ENCODE data around the gene SNRNP27. TPM values are rescaled to one million over a fixed set of nuclear protein-coding genes. Genes with fewer than 3 reads are reported as not detected.

The SNRNP27 gene
- total RNA-seq, 2 donors from 2014 or later, result 30.8 to 34.8 TPM

DNA sequence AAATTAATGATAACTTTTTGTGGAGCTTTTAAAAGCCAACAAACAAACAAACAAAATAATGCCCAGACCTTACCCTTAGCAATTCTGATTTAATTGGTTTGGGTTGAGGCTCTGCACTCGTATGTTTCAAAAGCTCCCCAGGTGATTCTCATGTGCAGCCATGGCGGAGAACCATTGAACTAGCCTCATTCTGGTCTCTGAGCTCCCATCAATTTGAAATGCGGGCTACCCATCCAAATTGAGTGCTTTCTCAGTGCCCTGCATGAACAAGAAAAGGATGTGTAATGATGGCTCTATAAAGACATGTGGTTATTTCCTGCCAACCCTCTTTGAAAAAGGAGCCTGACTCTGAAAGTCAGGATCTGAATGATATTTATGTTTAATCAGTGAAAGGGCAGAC, 29.4 kb downstream of the SNRNP27 start:
- TF ChIP-seq CTCF (IDR thresholded peaks at IDR 0.05), result no peak
- DNase-seq, result no peak
- H3K27ac ChIP-seq, result no peak overlapping the region
- H3K9me3 ChIP-seq, result no peaks in the 10 kb centered on the region
- no peaks in the 10 kb centered on the region for H3K27me3 ChIP-seq
- H3K36me3 ChIP-seq, result peaks cover 5% of the 10 kb centered on the region
- H3K4me1 ChIP-seq, result no peaks in the 10 kb centered on the region
- intact Hi-C loops (cut with DNase I), result no loop called here
- H3K4me3 ChIP-seq, result no peak overlapping the region
- no peak overlapping the region for H3K9ac ChIP-seq (ENCODE audit: low read depth in 2 of 2, low read length in 2 of 2)

DNA sequence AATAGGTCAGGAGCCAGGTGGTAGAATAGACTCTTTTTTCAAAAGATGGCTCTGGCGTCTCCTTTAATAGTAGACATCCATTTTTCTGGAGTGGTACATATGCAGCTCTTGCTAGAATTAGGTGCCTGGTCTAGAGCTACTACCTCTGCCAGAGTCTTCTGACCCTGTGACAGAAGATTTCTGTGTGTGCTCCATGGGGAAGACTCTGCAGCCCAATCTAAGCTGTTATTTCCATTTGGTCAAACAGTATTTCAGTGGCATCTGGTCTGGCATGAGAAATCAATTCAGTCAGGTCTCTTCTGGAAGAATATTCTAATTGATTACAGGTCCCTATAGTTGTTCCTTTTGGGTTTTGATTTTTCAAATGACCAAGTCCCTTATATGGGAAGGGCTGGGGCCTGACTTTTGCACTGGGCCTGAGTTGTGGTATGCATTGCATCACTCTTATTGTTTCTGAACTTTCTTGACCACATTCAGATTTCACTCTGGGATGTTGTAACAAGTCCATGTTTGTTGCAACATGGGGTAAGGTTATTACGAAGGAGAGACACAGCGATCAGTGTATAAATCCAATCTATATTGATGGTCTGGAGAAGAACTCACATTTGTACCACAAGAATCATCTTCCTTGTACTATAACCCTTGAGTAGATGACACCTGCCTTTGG, 33.2 kb downstream of the SNRNP27 start:
- H3K36me3 ChIP-seq, result peaks cover 2% of the 10 kb centered on the region
- DNase-seq, result no peak
- intact Hi-C loops (cut with DNase I), result no loop called here

DNA sequence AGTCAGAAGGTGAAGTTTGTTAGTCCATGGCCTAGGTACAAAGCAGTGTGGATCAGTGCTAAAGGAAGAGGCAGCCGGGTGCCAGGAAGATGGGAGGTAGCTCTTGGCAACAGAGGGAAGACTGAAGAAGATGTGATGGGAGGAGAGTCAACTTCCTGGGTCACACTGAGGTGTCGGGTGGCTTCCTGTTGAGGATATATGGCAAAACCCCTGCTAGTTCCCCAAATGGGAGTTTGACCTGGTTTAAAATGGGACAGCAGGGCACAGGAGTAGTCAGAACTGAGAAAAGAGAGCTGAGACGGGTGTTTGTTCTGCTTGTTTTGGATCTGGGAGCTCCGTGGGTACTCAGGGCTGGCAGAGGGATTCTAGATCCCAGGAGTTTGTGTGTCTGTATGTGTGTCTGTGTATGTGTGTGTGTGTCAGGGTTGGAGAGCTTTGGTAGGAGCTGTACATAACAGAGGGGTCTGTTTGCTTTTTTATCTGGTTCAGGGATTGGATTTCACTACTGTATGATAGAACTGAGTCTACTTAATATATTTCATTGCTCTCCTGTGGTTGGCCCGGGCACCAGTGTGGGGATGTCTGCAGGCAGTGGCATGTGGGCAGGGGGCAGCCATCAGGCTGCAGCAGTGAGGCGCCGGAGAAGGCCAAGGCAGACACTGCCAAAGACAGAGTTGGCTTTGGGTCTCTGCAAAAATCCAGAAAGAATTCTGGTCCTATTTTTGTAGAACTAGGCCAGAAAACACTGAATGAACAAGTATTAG, 38.3 kb downstream of the SNRNP27 start:
- no peak overlapping the region for H3K27ac ChIP-seq
- no peak overlapping the region for H3K9ac ChIP-seq (ENCODE audit: low read depth in 2 of 2, low read length in 2 of 2)

More for the DNA sequence above, 33.2 kb downstream of the SNRNP27 start:
- Histone ChIP-seq H3K27me3 (no peaks in the 10 kb centered on the region), H3K9me3 (no peaks in the 10 kb centered on the region), H3K9ac (ENCODE audit: low read depth in 2 of 2, low read length in 2 of 2) (no peak overlapping the region), H3K27ac (no peak overlapping the region), H3K4me3 (no peak overlapping the region), H3K4me1 (no peaks in the 10 kb centered on the region)
- no peak for TF ChIP-seq CTCF (IDR thresholded peaks at IDR 0.05)

GRCh38 chr2:69932596-69932922, 38.8 kb downstream of the SNRNP27 start:
- no peak overlapping the region for H3K9ac ChIP-seq (ENCODE audit: low read depth in 2 of 2, low read length in 2 of 2)
- intact Hi-C loops (cut with DNase I), result no loop called here

More for the DNA sequence above, 38.3 kb downstream of the SNRNP27 start:
- Histone ChIP-seq H3K36me3 (peaks cover 15% of the 10 kb centered on the region), H3K27me3 (no peaks in the 10 kb centered on the region), H3K4me1 (peaks cover 3% of the 10 kb centered on the region), H3K9me3 (no peaks in the 10 kb centered on the region), H3K4me3 (no peak overlapping the region)
- no peak for TF ChIP-seq CTCF (IDR thresholded peaks at IDR 0.05)
- intact Hi-C loops (cut with DNase I), result no loop called here
- no peak for DNase-seq

GRCh38 chr2:69933254-69933828, 39.6 kb downstream of the SNRNP27 start:
- no peaks in the 10 kb centered on the region for H3K9me3 ChIP-seq
- DNase-seq, result no peak
- peak overlapping the region in 1 of 2 donors; percentile 2 for H3K9ac ChIP-seq (ENCODE audit: low read depth in 2 of 2, low read length in 2 of 2)
- no peak overlapping the region for H3K4me3 ChIP-seq
- H3K4me1 ChIP-seq, result peaks cover 3% of the 10 kb centered on the region
- TF ChIP-seq CTCF (IDR thresholded peaks at IDR 0.05), result no peak
- peaks cover 19% of the 10 kb centered on the region for H3K36me3 ChIP-seq
- intact Hi-C loops (cut with DNase I), result no loop called here
- no peaks in the 10 kb centered on the region for H3K27me3 ChIP-seq
- H3K27ac ChIP-seq, result peak overlapping the region; percentile 22

More at GRCh38 chr2:69932596-69932922, 38.8 kb downstream of the SNRNP27 start:
- H3K4me3 ChIP-seq, result no peak overlapping the region
- H3K27me3 ChIP-seq, result no peaks in the 10 kb centered on the region
- no peak overlapping the region for H3K27ac ChIP-seq
- peaks cover 3% of the 10 kb centered on the region for H3K4me1 ChIP-seq
- peaks cover 19% of the 10 kb centered on the region for H3K36me3 ChIP-seq
- DNase-seq, result no peak
- no peaks in the 10 kb centered on the region for H3K9me3 ChIP-seq
- TF ChIP-seq CTCF (IDR thresholded peaks at IDR 0.05), result no peak

Measured in colonic mucosa (tissue), 4 donors.